K562 (cell line): ENCODE results near the gene LCLAT1. TPM values are rescaled to one million over a fixed set of nuclear protein-coding genes. Genes with fewer than 3 reads are reported as not detected.

ENCODE experiments used
- ATAC-seq: fragments of 200-7000 bp; cut with Tn5 transposase; 3 replicates; pipeline ENCODE4 v1.9.1; 2020; ENCODE audit warnings: moderate library complexity
- BruUV-seq: library from RNA; stranded (reverse); fragments of 400-500 nt; replicated peaks from 2 replicates; lab custom pipeline; 2021; lab: Mats Ljungman, UMichigan
- CTCF ChIA-PET: fragments of 300-600 bp; formaldehyde crosslinking; extraction: SDS; loops from one replicate; lab custom pipeline; 2021; ENCODE audit warnings: low intra/inter-chr PET ratio; lab: Yijun Ruan, JAX
- POLR2A ChIA-PET: fragments of 300-600, 350-650 bp; sonication (Branson Sonifier 250); formaldehyde crosslinking; extraction: SDS; loops from one replicate; lab custom pipeline; 2021; ENCODE audit warnings: antibody characterized with exemption, inconsistent platforms; lab: Yijun Ruan, JAX
- DNase-seq, 4 experiments: peaks; one replicate each; pipeline versions ENCODE4 v3.0.0 to v3.0.0-alpha.2; 2011 to 2018; ENCODE audit warnings: low spot score in 3 of 4, mixed read lengths in 3 of 4; ENCODE audit errors: extremely low read depth in 1 of 4
- FAIRE-seq: peaks from 2 replicates; lab custom pipeline; 2011; peaks lifted over from hg19 to GRCh38; lab: Jason Lieb, UNC
- H2AFZ ChIP-seq: 2 replicates; pipeline ENCODE4 v1.6.0; 2011; ENCODE audit warnings: low read depth, low read length, control low read depth, inconsistent platforms
- H3K27ac ChIP-seq: fragments of 200-600 bp; 3 replicates; pipeline ENCODE4 v1.8.0; 2011; ENCODE audit warnings: low read depth, mild to moderate bottlenecking, control low read depth, inconsistent platforms, low read length, moderate library complexity, mixed read lengths; ENCODE audit errors: extremely low read depth
- H3K27me3 ChIP-seq, 2 experiments: fragments of 300-600 bp in 1 of 2; 2 replicates in 1 of 2; 3 replicates in 1 of 2; pipeline versions ENCODE4 v1.6.0 to v1.8.0; 2011; ENCODE audit warnings: inconsistent platforms in 2 of 2, low read length in 2 of 2, mild to moderate bottlenecking in 1 of 2, mixed read lengths in 1 of 2, moderate library complexity in 1 of 2; ENCODE audit not compliant: control insufficient read depth in 2 of 2, insufficient read depth in 2 of 2
- H3K36me3 ChIP-seq: fragments of 300-600 bp; 3 replicates; pipeline ENCODE4 v1.8.0; 2011; ENCODE audit warnings: mild to moderate bottlenecking, low read length, inconsistent platforms; ENCODE audit not compliant: control insufficient read depth, insufficient read depth
- H3K4me1 ChIP-seq, 2 experiments: fragments of 200-600 bp in 1 of 2; replicated peaks in 1 of 2; 2 replicates in 1 of 2; 3 replicates in 1 of 2; pipeline versions ENCODE4 v1.5.1 to v1.8.0; 2011; ENCODE audit warnings: inconsistent platforms in 2 of 2, low read length in 2 of 2, mild to moderate bottlenecking in 1 of 2, mixed read lengths in 1 of 2, moderate library complexity in 1 of 2; ENCODE audit not compliant: control insufficient read depth in 2 of 2, insufficient read depth in 2 of 2
- H3K4me2 ChIP-seq: 2 replicates; pipeline ENCODE4 v1.6.1; 2011; ENCODE audit warnings: low read length, control low read depth, inconsistent platforms, mixed read lengths; ENCODE audit not compliant: insufficient read depth
- H3K4me3 ChIP-seq: fragments of 200-600 bp; sonication (generic), shearing (Covaris generic); 2 replicates; pipeline ENCODE4 v1.5.1; 2016; ENCODE audit warnings: control low read depth, inconsistent platforms
- H3K79me2 ChIP-seq: fragments of 200-600 bp; 3 replicates; pipeline ENCODE4 v1.8.0; 2011; ENCODE audit warnings: low read length, inconsistent platforms; ENCODE audit not compliant: control insufficient read depth, insufficient read depth
- H3K9ac ChIP-seq, 2 experiments: 2 replicates each; pipeline versions ENCODE4 v1.6.0 to v1.6.1; 2011; ENCODE audit warnings: low read depth in 2 of 2, low read length in 2 of 2, control low read depth in 1 of 2, inconsistent platforms in 1 of 2, mild to moderate bottlenecking in 1 of 2, mixed read lengths in 1 of 2; ENCODE audit not compliant: insufficient read depth in 1 of 2
- H3K9me1 ChIP-seq: one replicate; pipeline ENCODE4 v1.6.0; 2011; ENCODE audit warnings: inconsistent platforms, mild to moderate bottlenecking, low read length, moderate library complexity; ENCODE audit not compliant: control insufficient read depth, insufficient read depth
- H3K9me3 ChIP-seq: replicated peaks from 2 replicates; pipeline ENCODE4 v1.5.1; 2011; ENCODE audit warnings: low read depth, low read length, inconsistent platforms; ENCODE audit not compliant: control insufficient read depth, insufficient read depth
- H4K20me1 ChIP-seq: replicated peaks from 2 replicates; pipeline ENCODE4 v1.6.1; 2011; ENCODE audit warnings: low read length, inconsistent platforms, mixed read lengths; ENCODE audit not compliant: control insufficient read depth, insufficient read depth
- CBFB ChIP-seq: sonication (generic); formaldehyde crosslinking; IDR thresholded peaks from 2 replicates; pipeline ENCODE4 v1.4.0; 2020; ENCODE audit warnings: mild to moderate bottlenecking, missing genetic modification reagents
- CBX8 ChIP-seq: fragments of 200-600 bp; sonication (generic); IDR thresholded peaks from 2 replicates; pipeline ENCODE4 v1.6.1; 2012; ENCODE audit warnings: borderline replicate concordance, mixed run types, low read depth, mild to moderate bottlenecking, moderate library complexity, mixed read lengths, low read length, control low read depth, inconsistent platforms; ENCODE audit not compliant: poor library complexity, severe bottlenecking; ENCODE audit errors: extremely low read depth
- MAFF ChIP-seq: IDR thresholded peaks from 2 replicates; pipeline ENCODE4 v1.6.1; 2012; ENCODE audit warnings: low read length, improper control_type of control experiment
- RBM22 ChIP-seq: fragments of 200-400 bp; formaldehyde crosslinking; IDR thresholded peaks from 2 replicates; pipeline ENCODE4 v1.6.1; 2018; ENCODE audit warnings: low read length, low read depth; ENCODE audit not compliant: poor library complexity, severe bottlenecking
- STAT5A ChIP-seq: IDR thresholded peaks from 2 replicates; pipeline ENCODE4 v1.6.1; 2012; ENCODE audit warnings: low read length, inconsistent platforms, borderline replicate concordance
- THRA ChIP-seq: fragments of 450-650 bp; IDR thresholded peaks from 2 replicates; pipeline ENCODE4 v1.6.1; 2017; ENCODE audit warnings: mild to moderate bottlenecking, moderate library complexity
- ZNF3 ChIP-seq: fragments of 250-450 bp; sonication (Bioruptor Pico); IDR thresholded peaks from 2 replicates; pipeline ENCODE4 v1.5.0; 2021; ENCODE audit warnings: mild to moderate bottlenecking, moderate library complexity
- ZNF507 ChIP-seq: conservative IDR thresholded peaks from 2 replicates; pipeline ENCODE4 v1.6.1; 2017; ENCODE audit warnings: missing genetic modification characterization, missing compliant biosample characterization
- ZNF696 ChIP-seq: fragments of 250-450 bp; sonication (Bioruptor Pico); conservative IDR thresholded peaks from 2 replicates; pipeline ENCODE4 v1.4.0; 2020; ENCODE audit warnings: mild to moderate bottlenecking, moderate library complexity
- WGBS: fragments of 100-300 bp; shearing (Covaris generic); methylation state at CpG from one replicate; pipeline ENCODE4 v1.1.6; 2016; ENCODE audit warnings: low coverage, mixed read lengths; ENCODE audit not compliant: insufficient coverage; ENCODE audit errors: missing lambda C conversion rate; 5-methylcytosine and 5-hydroxymethylcytosine counted together
- in situ Hi-C: fragments of 300-500 bp; cut with MboI; formaldehyde crosslinking; loops from 4 replicates; pipeline ENCODE4 v1.15.0; 2018; ENCODE audit warnings: inconsistent platforms, mixed read lengths
- intact Hi-C: fragments of 100-400 bp; cut with micrococcal nuclease; formaldehyde crosslinking; loops from 2 replicates; pipeline ENCODE4 v1.14.2; 2022
- polyA plus RNA-seq, 8 experiments: library from polyadenylated mRNA; depleted of rRNA in 4 of 8; stranded (reverse) in 5 of 8; unstranded in 3 of 8; fragments of >200 nt; fragmentation: Nextera tagmentation in 2 of 8; fragmentation: Illumina TruSeq in 1 of 8; extraction: Ambion mirVana in 2 of 8; extraction: Trizol in 1 of 8; gene quantifications; 2 replicates each; pipeline versions ENCODE4 v1.2.1 to v1.2.3, GENCODE V29; 2011 to 2014; ENCODE audit warnings: inconsistent platforms in 1 of 8, missing spikeins in 1 of 8
- total RNA-seq, 7 experiments: library from RNA; depleted of rRNA in 6 of 7; stranded (reverse); fragments of >200 nt in 6 of 7; fragmentation: Illumina TruSeq in 2 of 7; extraction: Trizol in 2 of 7; gene quantifications; 2 replicates each; pipeline versions ENCODE4 v1.2.1 to v1.2.3, GENCODE V29; 2011 to 2021; ENCODE audit warnings: low replicate concordance in 1 of 7
- TF ChIP-seq, protein P1 (sequence below): fragments of 250-450 bp; sonication (Bioruptor Pico); IDR thresholded peaks from 2 replicates; pipeline ENCODE4 v1.8.0; 2021; ENCODE audit warnings: borderline replicate concordance, mild to moderate bottlenecking, moderate library complexity; ENCODE audit not compliant: poor library complexity, severe bottlenecking

Gene LCLAT1
- total and polyA plus RNA-seq, 9 of the 15 experiments (the other 6 are each of a cell fraction or from before 2014, with no cell fraction given) = 8.9 to 63.3 (median 25.4) TPM

GRCh38 chr2:30566631-30567030 lies 119.6 kb downstream of the LCLAT1 start:
- WGBS = 93% methylated on average over 4 of the region's 4 CpGs
- ATAC-seq (no peak), DNase-seq (no peak), FAIRE-seq (no peak)
- Histone ChIP-seq H3K27ac (no peak overlapping the region), H4K20me1 (no peaks in the 10 kb centered on the region), H3K4me2 (no peak overlapping the region), H2AFZ (no peak overlapping the region), H3K79me2 (no peaks in the 10 kb centered on the region), H3K4me1 (no peaks in the 10 kb centered on the region), H3K9me1 (no peaks in the 10 kb centered on the region), H3K9ac (no peak overlapping the region), H3K36me3 (peaks cover 32% of the 10 kb centered on the region; the same call in 2 of the 3 replicates), H3K4me3 (no peak overlapping the region), H3K27me3 (no peaks in the 10 kb centered on the region), H3K9me3 (no peaks in the 10 kb centered on the region)
- TF ChIP-seq CBFB (CRISPR knock-in tag) (no peak), ZNF3 (CRISPR knock-in tag) (no peak), ZNF507 (no peak), THRA (no peak), CBX8 (no peak), RBM22 (no peak), ZNF696 (CRISPR knock-in tag) (no peak), MAFF (no peak), STAT5A (no peak)
- TF ChIP-seq, protein P1, sequence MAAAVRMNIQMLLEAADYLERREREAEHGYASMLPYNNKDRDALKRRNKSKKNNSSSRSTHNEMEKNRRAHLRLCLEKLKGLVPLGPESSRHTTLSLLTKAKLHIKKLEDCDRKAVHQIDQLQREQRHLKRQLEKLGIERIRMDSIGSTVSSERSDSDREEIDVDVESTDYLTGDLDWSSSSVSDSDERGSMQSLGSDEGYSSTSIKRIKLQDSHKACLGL (CRISPR knock-in tag) = no peak
- ChIA-PET POLR2A (no interaction called here), CTCF (no interaction called here)
- in situ Hi-C loops = no loop called here
- no TSS peak for BruUV-seq
- intact Hi-C loops = no loop called here
